ENCODE results near the gene NR2F1.

NR2F1 gene

DNA sequence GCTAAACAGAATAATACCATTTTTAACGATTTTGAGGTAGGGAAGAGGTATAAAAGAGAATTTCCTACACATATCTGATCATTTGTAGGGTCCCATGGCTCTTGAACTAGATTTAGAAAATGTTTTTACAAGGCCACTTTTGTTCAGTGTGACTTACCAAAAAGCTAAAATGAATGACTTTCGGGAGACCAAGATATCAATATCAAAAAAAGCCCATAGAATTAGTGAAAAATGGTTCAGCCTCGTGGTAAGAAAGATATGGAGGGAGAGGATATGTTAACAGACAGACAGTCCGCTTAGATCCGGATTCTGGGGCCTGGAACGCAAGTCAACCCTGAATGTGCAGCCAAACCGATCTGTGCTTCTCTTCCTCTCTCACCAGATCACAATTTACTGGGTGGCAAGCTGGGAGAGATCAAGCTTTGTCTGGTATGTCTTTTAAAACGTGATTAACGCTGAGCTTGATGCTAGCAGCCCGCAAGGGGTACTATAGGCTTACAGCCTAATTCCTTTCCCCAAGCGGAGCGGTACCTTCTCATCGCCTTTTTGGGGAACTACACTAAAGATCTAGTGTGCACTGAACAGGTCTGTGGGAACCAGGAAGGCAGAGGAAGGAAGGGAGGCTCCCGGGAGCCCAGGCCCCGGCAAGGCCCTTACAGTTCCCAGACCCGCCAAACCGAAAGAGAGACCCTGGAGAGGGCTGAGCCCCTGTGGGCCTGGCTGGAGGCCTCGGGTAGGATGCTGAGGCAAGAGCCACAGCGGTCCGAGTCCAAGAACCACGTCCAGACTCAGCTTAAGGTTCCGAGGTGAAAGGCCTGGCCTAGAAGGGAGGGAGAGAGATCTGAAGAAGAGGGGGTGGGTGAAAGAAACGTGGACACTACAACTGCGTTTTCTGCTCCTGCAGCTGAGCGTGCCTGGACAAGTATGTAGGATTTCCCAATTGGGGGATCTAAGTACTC, 4.9 kb upstream of the NR2F1 start:
- no peak for DNase-seq (ENCODE audit: low read depth)

DNA sequence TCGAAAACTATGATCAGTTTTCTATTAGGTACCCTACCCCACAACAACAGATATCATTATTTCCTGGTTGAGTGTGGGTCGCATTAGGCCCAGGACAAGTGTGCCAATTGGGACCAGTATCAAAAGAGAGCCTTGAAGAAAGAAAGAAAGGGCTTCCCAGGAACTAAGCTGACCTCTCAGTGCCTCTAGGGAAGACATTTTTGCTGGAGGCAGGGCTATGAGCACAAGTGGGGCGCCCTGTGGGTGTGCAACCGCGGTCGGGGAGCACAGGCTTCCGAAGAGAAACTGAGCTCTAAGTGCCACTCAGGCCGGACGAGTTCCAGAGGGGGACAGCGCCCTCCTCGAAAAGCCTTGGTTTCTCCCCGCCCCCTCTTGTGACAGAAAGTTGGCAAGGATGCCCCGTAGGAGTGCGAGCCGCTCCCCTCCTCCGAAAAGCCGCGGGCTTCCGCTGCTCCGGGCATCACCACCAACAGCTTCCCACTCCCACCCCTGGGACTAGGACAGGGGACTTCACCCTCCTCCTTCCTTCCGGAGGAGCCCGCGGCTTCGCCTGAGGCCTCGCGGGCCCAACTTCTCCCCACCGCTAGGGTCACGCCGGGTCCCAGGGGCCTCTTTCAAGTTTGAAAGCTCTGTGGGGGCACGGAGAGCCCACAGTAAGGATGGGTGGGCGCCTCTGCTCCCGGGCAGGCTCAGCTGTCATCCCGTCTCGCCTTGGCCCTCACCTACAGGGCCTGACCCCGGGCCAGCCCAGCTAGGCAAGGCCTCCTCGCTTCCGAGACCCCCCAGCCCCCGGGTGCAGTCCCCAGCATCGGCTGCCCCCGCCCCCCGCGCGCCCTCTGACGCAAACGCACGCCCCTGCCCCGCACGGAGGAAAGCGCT, 4.0 kb upstream of the NR2F1 start:
- DNase-seq (ENCODE audit: low read depth) = no peak

DNA sequence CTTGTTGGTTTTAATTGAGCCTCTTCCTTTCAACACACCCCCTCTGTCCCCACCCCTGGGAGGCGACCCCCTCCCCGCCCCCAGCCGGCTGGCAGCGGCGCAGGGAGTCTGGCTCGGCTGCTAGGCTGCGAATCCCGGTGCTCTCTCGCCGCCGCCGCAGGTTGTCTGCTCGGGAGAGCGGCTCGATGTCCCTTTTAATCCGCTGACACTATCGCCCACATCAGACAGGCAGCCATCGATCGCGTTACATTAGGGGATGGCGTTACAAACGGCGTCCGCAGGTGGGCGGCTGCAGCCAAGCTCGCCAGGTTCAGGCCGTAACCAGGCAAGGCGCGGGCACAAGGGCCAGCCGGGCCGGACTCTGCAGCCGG, 3.3 kb upstream of the NR2F1 start:
- no peak for DNase-seq (ENCODE audit: low read depth)

DNA sequence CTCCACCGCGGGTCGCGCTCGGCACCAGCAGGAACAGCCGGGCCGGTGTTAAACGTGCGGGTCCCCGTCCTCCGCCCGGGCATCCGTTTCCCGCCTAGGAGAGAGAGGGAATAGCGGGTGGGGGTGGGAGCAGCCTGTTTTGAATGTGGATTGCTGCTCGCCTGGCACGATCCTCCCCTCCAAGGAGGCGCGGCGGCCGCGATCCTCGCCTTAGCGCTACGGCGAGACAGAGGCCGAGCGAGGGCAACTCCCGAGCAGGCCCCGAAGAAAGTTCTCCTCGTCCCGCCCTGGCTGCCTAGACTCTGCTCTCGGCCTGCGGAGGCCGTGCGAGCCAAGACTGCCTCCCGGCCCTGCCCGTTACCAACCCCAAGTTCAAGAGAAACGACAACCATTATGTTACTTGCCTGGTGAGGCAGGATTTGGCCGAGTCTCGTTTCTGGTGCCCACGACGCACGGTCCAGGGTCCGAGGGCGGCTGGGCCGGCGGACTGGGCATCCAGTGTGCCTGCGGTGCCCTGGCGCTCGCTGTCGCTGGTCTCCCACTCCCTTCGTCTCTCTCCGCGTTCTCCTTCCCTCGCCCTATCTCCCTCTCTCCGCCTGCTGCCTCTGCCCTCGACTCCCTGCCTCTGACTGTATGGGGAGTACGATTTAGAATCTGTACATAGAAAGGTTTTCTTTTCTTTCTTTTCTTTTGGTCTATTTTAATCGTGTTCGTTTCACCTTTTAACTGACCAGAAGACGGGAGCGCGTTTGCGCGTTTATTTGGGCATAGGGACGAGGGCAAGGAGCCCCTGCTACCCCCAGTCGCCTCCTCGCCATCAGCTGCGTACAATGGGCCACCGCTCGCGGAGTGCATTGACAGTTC, 2.7 kb upstream of the NR2F1 start:
- no peak for DNase-seq (ENCODE audit: low read depth)

DNA sequence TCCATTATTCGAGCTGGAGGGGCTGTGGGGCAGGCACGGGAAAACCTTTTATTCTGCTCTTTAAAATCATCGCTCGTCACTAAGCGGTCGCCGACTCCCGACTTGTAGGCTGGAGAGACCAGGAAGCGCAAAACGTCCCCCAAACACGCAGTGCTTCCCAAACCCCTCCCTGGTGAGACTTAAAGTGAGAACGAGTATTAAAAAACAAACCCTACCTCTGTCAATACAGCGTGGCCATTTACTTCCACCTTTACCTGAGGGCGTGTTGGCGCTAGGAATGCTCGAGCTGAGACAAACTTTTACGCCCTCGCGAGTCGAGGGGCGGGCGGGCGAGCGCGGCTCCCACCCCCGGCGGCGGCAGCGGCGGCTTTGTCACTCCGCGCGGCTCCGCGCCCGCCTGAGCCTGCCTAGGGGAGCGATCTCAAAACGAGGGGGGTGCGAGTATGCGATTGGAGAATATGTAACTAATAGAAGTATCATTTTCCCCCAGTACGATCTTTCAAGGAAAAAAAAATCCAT, 2.0 kb upstream of the NR2F1 start, which contains the start of gene NR2F1-AS1:
TSS of gene NR2F1-AS1 (minus strand) at position 293 of the 519 bp plus-strand sequence.
- no peak for DNase-seq (ENCODE audit: low read depth)

DNA sequence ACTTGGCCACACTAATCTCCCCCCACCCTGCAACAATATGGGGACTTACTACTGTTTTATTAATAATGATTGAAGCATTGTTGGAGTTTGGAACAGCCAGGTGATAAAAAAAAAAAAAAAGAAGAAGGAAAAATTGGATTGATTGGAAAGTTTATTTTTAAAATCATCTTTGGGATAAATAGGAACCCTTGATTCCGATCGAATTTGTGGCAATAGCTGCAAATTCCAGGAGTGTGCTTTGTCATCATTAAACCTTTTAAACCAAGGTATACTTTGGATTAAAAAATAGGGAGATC, 907 bp upstream of the NR2F1 start:
- DNase-seq (ENCODE audit: low read depth) = no peak

DNA sequence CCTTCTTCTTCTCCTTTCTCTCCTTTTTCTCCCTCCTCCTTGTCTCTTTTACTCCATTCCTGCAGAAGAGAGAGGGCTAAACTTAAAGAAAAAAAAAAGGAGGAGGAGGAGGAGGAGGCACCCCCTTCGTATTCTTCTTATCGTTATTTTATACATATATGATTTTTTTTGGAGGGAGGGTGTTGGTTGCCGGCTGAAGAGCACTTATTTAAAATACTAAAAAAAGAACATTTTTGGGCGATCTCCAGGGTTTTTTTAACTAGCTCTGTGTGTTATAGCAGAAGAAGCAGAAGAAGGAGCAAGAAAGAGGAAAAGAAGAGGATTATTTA, 381 bp downstream of the NR2F1 start:
- no peak for DNase-seq (ENCODE audit: low read depth)

DNA sequence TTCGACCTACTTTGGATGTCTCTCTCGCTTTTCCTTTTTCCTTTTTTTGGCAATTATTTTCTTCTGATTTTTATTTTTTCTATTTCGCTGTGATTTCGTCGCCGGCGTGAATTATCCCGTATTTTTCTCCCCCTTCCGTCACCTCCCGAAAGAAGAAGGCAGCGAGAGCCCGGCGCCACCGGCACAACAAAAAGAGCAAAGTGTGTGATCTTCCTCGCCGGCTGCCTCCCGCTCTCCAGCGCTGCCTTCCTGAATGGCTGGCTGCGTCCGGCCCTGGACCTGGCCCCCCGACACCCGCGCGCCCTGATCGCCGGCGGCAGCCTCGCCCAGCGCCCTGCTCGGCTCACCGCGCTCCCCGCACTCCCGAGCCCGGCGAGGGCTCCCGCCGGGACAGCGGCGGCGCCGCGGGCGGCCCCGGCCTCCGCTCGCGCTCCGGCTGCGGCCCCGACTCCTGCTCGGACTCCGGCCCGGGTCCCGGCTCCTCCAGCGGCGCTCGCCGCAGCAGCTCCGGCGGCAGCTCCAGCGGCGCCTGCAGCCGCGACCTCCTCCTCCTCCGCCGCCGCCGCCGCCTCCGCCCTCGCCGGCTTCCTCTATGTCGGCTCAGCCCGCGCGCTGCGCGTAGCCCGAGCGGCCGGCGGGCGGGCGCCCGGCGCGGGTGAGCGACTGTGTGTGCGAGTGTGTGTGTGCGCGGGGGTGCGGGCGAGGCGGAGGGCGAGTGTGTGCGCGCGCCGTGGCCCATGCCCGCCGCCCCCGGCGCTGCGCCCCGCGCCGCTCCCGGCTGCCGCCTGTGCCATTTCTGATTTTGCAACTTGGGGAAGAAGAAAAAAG, 960 bp downstream of the NR2F1 start:
- DNase-seq (ENCODE audit: low read depth) = no peak

DNA sequence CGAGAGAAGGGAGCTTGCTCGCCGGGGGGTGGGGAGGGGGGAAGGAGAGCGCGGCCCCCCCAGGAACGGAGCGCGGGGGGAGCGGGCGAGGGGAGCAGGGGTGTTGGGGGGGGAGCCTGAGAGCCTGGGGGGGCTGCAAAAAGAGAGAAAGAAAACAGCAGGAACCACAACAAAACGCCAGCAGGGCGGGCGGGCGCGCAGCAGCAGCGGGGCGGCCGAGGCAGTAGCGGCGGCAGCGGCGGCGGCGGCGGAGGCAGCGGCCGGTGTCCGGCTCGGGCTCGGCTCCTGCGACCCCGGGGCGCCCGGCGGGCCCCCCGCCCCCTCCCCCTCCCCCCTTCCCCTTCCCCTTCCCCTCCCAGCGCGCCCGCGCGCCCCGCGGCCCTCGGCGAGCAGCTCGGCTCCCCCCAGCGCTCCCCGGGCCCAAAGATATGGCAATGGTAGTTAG, 1.6 kb downstream of the NR2F1 start:
- DNase-seq (ENCODE audit: low read depth) = no peak

DNA sequence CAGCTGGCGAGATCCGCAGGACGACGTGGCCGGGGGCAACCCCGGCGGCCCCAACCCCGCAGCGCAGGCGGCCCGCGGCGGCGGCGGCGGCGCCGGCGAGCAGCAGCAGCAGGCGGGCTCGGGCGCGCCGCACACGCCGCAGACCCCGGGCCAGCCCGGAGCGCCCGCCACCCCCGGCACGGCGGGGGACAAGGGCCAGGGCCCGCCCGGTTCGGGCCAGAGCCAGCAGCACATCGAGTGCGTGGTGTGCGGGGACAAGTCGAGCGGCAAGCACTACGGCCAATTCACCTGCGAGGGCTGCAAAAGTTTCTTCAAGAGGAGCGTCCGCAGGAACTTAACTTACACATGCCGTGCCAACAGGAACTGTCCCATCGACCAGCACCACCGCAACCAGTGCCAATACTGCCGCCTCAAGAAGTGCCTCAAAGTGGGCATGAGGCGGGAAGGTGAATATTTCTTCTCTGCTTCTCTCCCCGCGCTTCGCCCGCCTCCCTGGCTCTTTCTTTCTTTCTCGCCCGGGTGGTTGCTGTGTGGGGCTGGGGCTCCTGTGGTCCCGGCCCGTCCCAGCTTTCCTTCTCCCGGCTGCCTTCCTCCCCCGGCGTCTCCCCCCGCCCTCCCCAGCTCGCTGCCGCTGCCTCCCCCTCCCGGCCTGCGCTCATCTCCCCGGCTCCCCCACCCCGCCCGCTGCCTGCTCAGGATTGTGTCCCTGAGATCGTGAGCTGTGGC, 2.2 kb downstream of the NR2F1 start:
- no peak for DNase-seq (ENCODE audit: low read depth)

DNA sequence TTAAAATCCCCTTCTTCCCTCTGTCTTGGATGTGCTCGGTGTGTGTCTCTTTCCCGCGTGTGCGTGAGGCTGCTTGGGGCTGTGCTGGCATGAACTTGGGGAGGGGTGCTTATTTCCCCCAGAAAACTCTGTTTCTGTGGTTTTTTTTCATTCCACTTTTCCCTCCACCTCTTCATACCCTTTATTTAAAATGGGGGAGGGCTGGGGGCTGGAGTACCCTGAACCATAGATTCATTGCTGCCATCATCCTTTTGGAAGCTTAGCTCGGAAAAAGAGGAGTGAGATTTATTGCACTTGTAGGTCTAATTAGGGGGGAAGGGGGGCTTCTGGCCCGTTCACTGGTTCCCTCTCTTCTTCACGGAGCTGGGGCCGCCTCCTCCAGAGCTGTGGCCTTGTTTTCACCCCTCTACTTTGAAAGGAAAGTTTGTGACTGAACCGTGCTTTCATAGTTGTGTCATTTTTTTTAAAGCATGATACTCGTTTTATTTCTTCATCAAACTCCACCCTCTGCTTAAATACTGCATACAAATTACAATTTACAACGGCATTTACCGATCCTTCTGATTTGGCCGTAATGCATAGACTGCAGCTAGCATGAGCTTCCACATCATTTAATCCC, 2.9 kb downstream of the NR2F1 start:
- DNase-seq (ENCODE audit: low read depth) = no peak

DNA sequence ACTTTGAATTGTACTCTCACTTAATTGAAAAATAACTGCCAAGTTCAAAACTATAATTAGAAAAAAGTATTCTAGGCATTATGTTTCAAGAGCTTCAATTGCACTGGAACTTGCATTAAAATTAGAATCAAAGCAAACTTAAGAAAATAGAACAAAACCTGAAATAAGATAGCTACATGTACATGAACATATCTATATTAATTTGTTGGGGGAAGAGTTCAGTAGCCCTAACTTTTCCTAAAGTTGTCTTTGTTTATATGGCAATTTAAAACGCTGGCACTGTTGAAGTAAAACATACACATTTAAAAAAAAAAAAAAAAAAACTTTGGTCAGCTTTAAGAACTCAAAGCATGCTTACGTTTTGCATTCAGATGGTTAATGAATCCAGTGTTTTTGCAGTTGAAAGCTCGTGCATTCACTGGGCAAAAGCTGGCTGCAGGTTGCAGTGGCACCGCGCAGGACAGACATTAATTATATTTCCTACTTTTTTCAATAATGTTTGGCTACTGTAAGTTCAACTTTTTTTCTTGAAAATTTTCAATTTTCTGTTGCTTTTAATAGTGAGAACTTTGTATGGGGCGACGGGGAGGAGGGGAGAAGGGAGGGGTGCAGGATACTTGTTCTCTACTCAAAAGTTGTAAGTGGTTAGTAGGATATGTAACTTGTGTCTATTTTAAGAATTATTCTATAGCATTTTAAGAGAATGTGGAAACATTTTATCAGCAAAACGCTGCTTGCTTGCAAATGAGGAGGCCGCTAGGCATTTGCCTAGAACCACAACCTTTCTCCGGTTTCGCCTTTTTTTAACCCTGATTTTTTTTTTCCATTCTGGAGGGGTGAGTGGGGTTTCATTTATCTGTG, 3.9 kb downstream of the NR2F1 start:
- DNase-seq (ENCODE audit: low read depth) = no peak

DNA sequence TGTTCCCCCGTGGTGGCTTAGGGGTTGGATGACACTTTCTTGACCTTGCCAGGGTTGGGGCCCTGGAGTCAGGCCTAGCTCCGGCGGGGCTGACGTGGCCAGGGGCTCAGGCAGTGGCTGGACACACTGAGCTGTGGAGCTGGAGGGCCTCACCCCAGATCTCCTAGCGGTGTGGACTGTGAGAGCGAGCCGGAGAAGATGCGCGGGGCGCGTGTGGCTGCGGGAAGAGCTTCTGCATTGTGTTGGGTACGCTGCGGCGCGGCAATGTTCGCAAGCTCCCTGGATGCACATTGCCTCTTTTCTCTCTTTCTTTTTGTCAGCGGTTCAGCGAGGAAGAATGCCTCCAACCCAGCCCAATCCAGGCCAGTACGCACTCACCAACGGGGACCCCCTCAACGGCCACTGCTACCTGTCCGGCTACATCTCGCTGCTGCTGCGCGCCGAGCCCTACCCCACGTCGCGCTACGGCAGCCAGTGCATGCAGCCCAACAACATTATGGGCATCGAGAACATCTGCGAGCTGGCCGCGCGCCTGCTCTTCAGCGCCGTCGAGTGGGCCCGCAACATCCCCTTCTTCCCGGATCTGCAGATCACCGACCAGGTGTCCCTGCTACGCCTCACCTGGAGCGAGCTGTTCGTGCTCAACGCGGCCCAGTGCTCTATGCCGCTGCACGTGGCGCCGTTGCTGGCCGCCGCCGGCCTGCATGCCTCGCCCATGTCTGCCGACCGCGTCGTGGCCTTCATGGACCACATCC, 4.8 kb downstream of the NR2F1 start:
- DNase-seq (ENCODE audit: low read depth) = no peak

DNA sequence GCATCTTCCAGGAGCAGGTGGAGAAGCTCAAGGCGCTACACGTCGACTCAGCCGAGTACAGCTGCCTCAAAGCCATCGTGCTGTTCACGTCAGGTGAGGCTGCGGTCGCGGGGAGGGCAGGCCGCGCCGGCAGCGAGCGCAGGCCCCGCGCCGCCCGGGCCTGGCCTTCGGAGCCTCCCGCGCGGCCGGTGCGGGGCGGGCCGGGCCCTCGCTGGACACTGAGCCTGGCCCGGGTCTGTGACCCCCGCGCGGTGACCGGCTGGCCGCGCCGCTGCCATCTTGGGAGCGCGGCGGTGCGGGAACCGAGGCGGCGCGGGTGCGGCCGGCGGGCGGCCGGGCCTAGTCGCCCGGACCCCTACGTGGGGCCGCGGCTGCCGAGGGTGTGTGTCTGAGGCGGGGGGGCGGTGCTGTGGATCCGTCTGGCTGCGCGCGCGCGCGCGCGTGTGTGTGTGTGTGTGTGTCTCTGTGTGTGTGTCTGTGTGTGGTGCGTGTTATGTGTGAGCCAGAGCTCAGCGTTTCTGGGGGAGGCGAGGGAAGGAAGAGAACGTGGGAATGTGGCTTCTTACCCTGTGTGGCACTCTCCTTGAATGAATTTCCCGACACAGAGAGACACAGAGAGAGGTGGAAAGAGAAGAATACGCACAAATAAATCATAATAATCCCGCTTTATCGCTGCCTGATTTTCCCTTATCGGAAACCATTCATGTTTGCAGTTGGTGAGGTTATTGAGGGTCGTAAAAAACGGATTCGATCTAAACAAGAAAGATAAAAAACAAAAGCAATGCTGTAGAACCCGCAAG, 5.5 kb downstream of the NR2F1 start:
- DNase-seq (ENCODE audit: low read depth) = no peak

DNA sequence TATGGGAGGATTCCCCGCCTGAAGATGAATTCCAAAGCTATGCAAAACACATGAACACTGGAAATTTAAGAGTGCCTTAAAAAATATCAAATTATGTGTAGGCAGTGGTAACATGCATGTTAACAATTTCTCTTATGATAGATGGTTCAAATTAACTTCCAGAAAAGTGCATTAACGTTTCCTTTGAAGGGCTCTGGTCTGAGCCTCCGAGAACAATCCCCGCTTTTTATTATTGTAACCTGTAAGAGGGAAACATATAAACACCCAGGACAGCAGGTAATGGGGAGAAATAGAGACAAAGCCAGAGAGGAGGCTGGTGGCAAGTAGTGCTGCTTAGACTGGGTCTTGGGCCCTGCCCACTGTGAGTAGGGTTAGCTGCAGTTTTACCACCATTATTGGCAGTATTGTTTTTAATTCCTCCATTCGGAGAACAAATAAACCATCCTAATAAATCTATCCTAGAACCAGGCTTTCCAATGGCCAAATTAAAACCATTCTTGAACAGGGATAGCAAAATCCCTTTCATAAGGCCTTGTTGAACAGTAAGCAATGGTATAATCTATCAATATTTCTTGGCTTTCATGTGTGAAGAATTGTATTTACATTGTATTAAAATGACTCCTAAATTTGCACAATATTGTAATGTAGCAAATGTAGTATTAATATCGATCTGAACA, 6.3 kb downstream of the NR2F1 start:
- no peak for DNase-seq (ENCODE audit: low read depth)

DNA sequence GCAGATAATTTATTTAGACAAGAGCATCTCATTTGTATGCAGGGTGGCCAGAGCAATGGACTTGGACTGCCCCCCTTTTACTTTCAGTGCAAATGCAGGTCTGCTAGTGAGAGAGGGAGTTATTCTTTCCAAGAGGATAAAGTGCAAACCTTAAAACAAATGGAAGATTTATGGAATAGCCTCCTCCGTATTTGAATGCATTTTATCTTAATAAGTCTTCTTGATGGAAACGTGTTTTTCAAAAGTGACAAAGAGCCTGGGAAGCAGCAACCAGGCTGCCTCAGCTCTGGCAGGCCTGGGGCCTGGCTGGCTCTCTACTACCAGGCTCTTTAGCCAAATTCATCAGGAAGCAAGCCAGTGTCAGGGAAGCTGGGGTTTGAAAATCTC, 6.8 kb downstream of the NR2F1 start:
- DNase-seq (ENCODE audit: low read depth) = no peak

DNA sequence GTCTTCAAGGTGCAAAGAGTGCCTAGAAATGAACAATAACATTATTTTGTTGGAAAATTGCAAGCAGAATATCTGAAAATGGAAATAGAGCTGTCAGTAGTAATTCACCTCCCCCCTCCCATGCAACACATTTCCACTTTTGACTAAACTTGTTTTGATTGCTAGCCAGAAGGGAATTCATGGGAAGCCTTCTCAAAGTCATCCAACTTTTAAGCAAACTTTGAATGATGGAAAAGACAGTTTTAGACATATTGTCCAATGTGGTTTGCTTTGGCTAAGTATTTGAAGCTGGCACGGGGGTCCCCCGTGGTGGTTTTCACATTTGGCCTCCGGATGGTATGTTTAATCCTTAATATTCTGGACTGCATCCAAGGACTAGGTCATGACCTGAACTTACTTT, 7.5 kb downstream of the NR2F1 start:
- no peak for DNase-seq (ENCODE audit: low read depth)

All from activated T-cell treated with anti-CD3 and anti-CD28 coated beads for 1 hour (primary cell).